Suprapubic skin (tissue), 4 donors: ENCODE results near the gene CSF3.

Experiments
- CTCF ChIP-seq, 2 donors: fragments of 200-600 bp in 1 of 2; fragments of 450-650 bp in 1 of 2; sonication (generic) in 1 of 2; IDR thresholded peaks; one replicate each; pipeline ENCODE4 v1.5.1; 2016 to 2019; ENCODE audit warnings: antibody characterized with exemption in 2 of 2, mild to moderate bottlenecking in 1 of 2, moderate library complexity in 1 of 2
- EP300 ChIP-seq: sonication (generic); formaldehyde crosslinking; IDR thresholded peaks from one replicate; pipeline ENCODE4 v1.6.1; 2017; ENCODE audit warnings: antibody characterized with exemption
- POLR2A ChIP-seq, 2 donors: fragments of 450-650 bp; IDR thresholded peaks; one replicate each; pipeline ENCODE4 v1.6.1; 2017; ENCODE audit warnings: antibody characterized with exemption in 2 of 2, mild to moderate bottlenecking in 2 of 2, moderate library complexity in 2 of 2
- POLR2AphosphoS5 ChIP-seq, 3 donors: sonication (generic); formaldehyde crosslinking; IDR thresholded peaks; one replicate each; pipeline ENCODE4 v1.6.1; 2017; ENCODE audit warnings: antibody characterized with exemption in 3 of 3

- TF ChIP-seq EP300 (no peak), POLR2A (IDR thresholded peaks at IDR 0.05) (no peak), CTCF (IDR thresholded peaks at IDR 0.05) (no peak), POLR2AphosphoS5 (IDR thresholded peaks at IDR 0.05) (no peak)
Measured at GRCh38 chr17:40033339-40033738, 18.1 kb downstream of the CSF3 start.
